K562 (cell line): ENCODE data around the gene RACGAP1. TPM values are rescaled to one million over a fixed set of nuclear protein-coding genes. Genes with fewer than 3 reads are reported as not detected.

Experiments
- ATAC-seq: fragments of 200-7000 bp; cut with Tn5 transposase; 3 replicates; pipeline ENCODE4 v1.9.1; 2020; ENCODE audit warnings: moderate library complexity
- BruUV-seq: library from RNA; stranded (reverse); fragments of 400-500 nt; replicated peaks from 2 replicates; lab custom pipeline; 2021; lab: Mats Ljungman, UMichigan
- CTCF ChIA-PET: fragments of 300-600 bp; formaldehyde crosslinking; extraction: SDS; loops from one replicate; lab custom pipeline; 2021; ENCODE audit warnings: low intra/inter-chr PET ratio; lab: Yijun Ruan, JAX
- POLR2A ChIA-PET: fragments of 300-600, 350-650 bp; sonication (Branson Sonifier 250); formaldehyde crosslinking; extraction: SDS; loops from one replicate; lab custom pipeline; 2021; ENCODE audit warnings: antibody characterized with exemption, inconsistent platforms; lab: Yijun Ruan, JAX
- DNase-seq, 4 experiments: peaks; one replicate each; pipeline versions ENCODE4 v3.0.0 to v3.0.0-alpha.2; 2011 to 2018; ENCODE audit warnings: low spot score in 3 of 4, mixed read lengths in 3 of 4; ENCODE audit errors: extremely low read depth in 1 of 4
- FAIRE-seq: peaks from 2 replicates; lab custom pipeline; 2011; peaks lifted over from hg19 to GRCh38; lab: Jason Lieb, UNC
- H2AFZ ChIP-seq: 2 replicates; pipeline ENCODE4 v1.6.0; 2011; ENCODE audit warnings: low read depth, low read length, control low read depth, inconsistent platforms
- H3K27ac ChIP-seq: fragments of 200-600 bp; 3 replicates; pipeline ENCODE4 v1.8.0; 2011; ENCODE audit warnings: low read depth, mild to moderate bottlenecking, control low read depth, inconsistent platforms, low read length, moderate library complexity, mixed read lengths; ENCODE audit errors: extremely low read depth
- H3K27me3 ChIP-seq, 2 experiments: fragments of 300-600 bp in 1 of 2; 2 replicates in 1 of 2; 3 replicates in 1 of 2; pipeline versions ENCODE4 v1.6.0 to v1.8.0; 2011; ENCODE audit warnings: inconsistent platforms in 2 of 2, low read length in 2 of 2, mild to moderate bottlenecking in 1 of 2, mixed read lengths in 1 of 2, moderate library complexity in 1 of 2; ENCODE audit not compliant: control insufficient read depth in 2 of 2, insufficient read depth in 2 of 2
- H3K36me3 ChIP-seq: fragments of 300-600 bp; 3 replicates; pipeline ENCODE4 v1.8.0; 2011; ENCODE audit warnings: mild to moderate bottlenecking, low read length, inconsistent platforms; ENCODE audit not compliant: control insufficient read depth, insufficient read depth
- H3K4me1 ChIP-seq, 2 experiments: fragments of 200-600 bp in 1 of 2; replicated peaks in 1 of 2; 2 replicates in 1 of 2; 3 replicates in 1 of 2; pipeline versions ENCODE4 v1.5.1 to v1.8.0; 2011; ENCODE audit warnings: inconsistent platforms in 2 of 2, low read length in 2 of 2, mild to moderate bottlenecking in 1 of 2, mixed read lengths in 1 of 2, moderate library complexity in 1 of 2; ENCODE audit not compliant: control insufficient read depth in 2 of 2, insufficient read depth in 2 of 2
- H3K4me2 ChIP-seq: 2 replicates; pipeline ENCODE4 v1.6.1; 2011; ENCODE audit warnings: low read length, control low read depth, inconsistent platforms, mixed read lengths; ENCODE audit not compliant: insufficient read depth
- H3K4me3 ChIP-seq: fragments of 200-600 bp; sonication (generic), shearing (Covaris generic); 2 replicates; pipeline ENCODE4 v1.5.1; 2016; ENCODE audit warnings: control low read depth, inconsistent platforms
- H3K79me2 ChIP-seq: fragments of 200-600 bp; 3 replicates; pipeline ENCODE4 v1.8.0; 2011; ENCODE audit warnings: low read length, inconsistent platforms; ENCODE audit not compliant: control insufficient read depth, insufficient read depth
- H3K9ac ChIP-seq, 2 experiments: 2 replicates each; pipeline versions ENCODE4 v1.6.0 to v1.6.1; 2011; ENCODE audit warnings: low read depth in 2 of 2, low read length in 2 of 2, control low read depth in 1 of 2, inconsistent platforms in 1 of 2, mild to moderate bottlenecking in 1 of 2, mixed read lengths in 1 of 2; ENCODE audit not compliant: insufficient read depth in 1 of 2
- H3K9me1 ChIP-seq: one replicate; pipeline ENCODE4 v1.6.0; 2011; ENCODE audit warnings: inconsistent platforms, mild to moderate bottlenecking, low read length, moderate library complexity; ENCODE audit not compliant: control insufficient read depth, insufficient read depth
- H3K9me3 ChIP-seq: replicated peaks from 2 replicates; pipeline ENCODE4 v1.5.1; 2011; ENCODE audit warnings: low read depth, low read length, inconsistent platforms; ENCODE audit not compliant: control insufficient read depth, insufficient read depth
- H4K20me1 ChIP-seq: replicated peaks from 2 replicates; pipeline ENCODE4 v1.6.1; 2011; ENCODE audit warnings: low read length, inconsistent platforms, mixed read lengths; ENCODE audit not compliant: control insufficient read depth, insufficient read depth
- BRD9 ChIP-seq: fragments of 450-650 bp; IDR thresholded peaks from 2 replicates; pipeline ENCODE4 v1.6.1; 2018; ENCODE audit warnings: low read depth; ENCODE audit not compliant: partially characterized antibody
- C11orf30 ChIP-seq: fragments of 450-650 bp; IDR thresholded peaks from 2 replicates; pipeline ENCODE4 v1.6.1; 2016; ENCODE audit warnings: low read depth, mild to moderate bottlenecking
- ELF1 ChIP-seq: fragments of 200-800 bp; sonication (Bioruptor generic); IDR thresholded peaks from 2 replicates; pipeline ENCODE4 v1.6.1; 2016; ENCODE audit warnings: missing genetic modification characterization, missing compliant biosample characterization
- MAFG ChIP-seq: fragments of 450-650 bp; conservative IDR thresholded peaks from 2 replicates; pipeline ENCODE4 v1.6.1; 2016; ENCODE audit warnings: missing genetic modification characterization, missing compliant biosample characterization
- MAFK ChIP-seq: IDR thresholded peaks from 2 replicates; pipeline ENCODE4 v1.6.1; 2011; ENCODE audit warnings: low read length, improper control_type of control experiment
- SMAD4 ChIP-seq: fragments of 250-450 bp; sonication (Bioruptor Pico); conservative IDR thresholded peaks from 2 replicates; pipeline ENCODE4 v1.8.0; 2021; ENCODE audit warnings: inconsistent platforms, mild to moderate bottlenecking, moderate library complexity
- ZNF316 ChIP-seq: fragments of 450-650 bp; IDR thresholded peaks from 2 replicates; pipeline ENCODE4 v1.6.1; 2016
- WGBS: fragments of 100-300 bp; shearing (Covaris generic); methylation state at CpG from one replicate; pipeline ENCODE4 v1.1.6; 2016; ENCODE audit warnings: low coverage, mixed read lengths; ENCODE audit not compliant: insufficient coverage; ENCODE audit errors: missing lambda C conversion rate; 5-methylcytosine and 5-hydroxymethylcytosine counted together
- in situ Hi-C: fragments of 300-500 bp; cut with MboI; formaldehyde crosslinking; loops from 4 replicates; pipeline ENCODE4 v1.15.0; 2018; ENCODE audit warnings: inconsistent platforms, mixed read lengths
- intact Hi-C: fragments of 100-400 bp; cut with micrococcal nuclease; formaldehyde crosslinking; loops from 2 replicates; pipeline ENCODE4 v1.14.2; 2022
- polyA plus RNA-seq, 8 experiments: library from polyadenylated mRNA; depleted of rRNA in 4 of 8; stranded (reverse) in 5 of 8; unstranded in 3 of 8; fragments of >200 nt; fragmentation: Nextera tagmentation in 2 of 8; fragmentation: Illumina TruSeq in 1 of 8; extraction: Ambion mirVana in 2 of 8; extraction: Trizol in 1 of 8; gene quantifications; 2 replicates each; pipeline versions ENCODE4 v1.2.1 to v1.2.3, GENCODE V29; 2011 to 2014; ENCODE audit warnings: inconsistent platforms in 1 of 8, missing spikeins in 1 of 8
- total RNA-seq, 7 experiments: library from RNA; depleted of rRNA in 6 of 7; stranded (reverse); fragments of >200 nt in 6 of 7; fragmentation: Illumina TruSeq in 2 of 7; extraction: Trizol in 2 of 7; gene quantifications; 2 replicates each; pipeline versions ENCODE4 v1.2.1 to v1.2.3, GENCODE V29; 2011 to 2021; ENCODE audit warnings: low replicate concordance in 1 of 7

The RACGAP1 gene
- total and polyA plus RNA-seq, 9 of the 15 experiments (the other 6 are each of a cell fraction or from before 2014, with no cell fraction given) = 56.4 to 92.9 (median 71.8) TPM

GRCh38 chr12:50016501-50017475, 8.5 kb downstream of the RACGAP1 start:
- Histone ChIP-seq H2AFZ (no peak overlapping the region), H3K4me1 (peaks cover 5 to 7% of the 10 kb centered on the region in 2 experiments; a peak in 3 of 5 replicates), H3K4me3 (no peak overlapping the region), H3K4me2 (no peak overlapping the region), H3K79me2 (peaks cover 76% of the 10 kb centered on the region), H3K27me3 (no peaks in the 10 kb centered on the region), H4K20me1 (peaks cover 8% of the 10 kb centered on the region), H3K9me1 (no peaks in the 10 kb centered on the region)
- no peak for DNase-seq
- WGBS = 94% methylated on average over 10 of the region's 10 CpGs
- POLR2A ChIA-PET = interaction anchor here (0.6 to 1.8 kb wide), 5 partner anchors 8 to 38 kb away, joined by 3 to 6 read pairs (median 3); no protein-coding TSS in a partner anchor
- CTCF ChIA-PET = no interaction called here
- no peak for ATAC-seq
- intact Hi-C loops = no loop called here
- no peak for FAIRE-seq
- TF ChIP-seq ELF1 (tag) (no peak), C11orf30 (peak; percentile 27; the same call in 1 of the 2 replicates), MAFK (0 out of 2 replicates have a peak, but pooled peaks have one; percentile 19), BRD9 (no peak), MAFG (tag) (0 out of 2 replicates have a peak, but pooled peaks have one; percentile 30), SMAD4 (CRISPR knock-in tag) (no peak), ZNF316 (peak; percentile 56)
- TF ChIP-seq, all 486 proteins: peak for 4
- no peaks in the 10 kb centered on the region for H3K9me3 ChIP-seq
- in situ Hi-C loops = no loop called here
- H3K27ac ChIP-seq = no peak overlapping the region
- BruUV-seq = no TSS peak
- peaks cover 58% of the 10 kb centered on the region for H3K36me3 ChIP-seq
- H3K9ac ChIP-seq = no peak overlapping the region
